Measurements from ENCODE around the gene SRRM3. TPM values are rescaled to one million over a fixed set of nuclear protein-coding genes. Genes with fewer than 3 reads are reported as not detected.

The SRRM3 gene
- total RNA-seq, 1 experiment from 2014 or later = 0.74 TPM

GRCh38 chr7:76330673-76331072, 129.0 kb downstream of the SRRM3 start:
- Histone ChIP-seq H3K4me2 (no peak overlapping the region), H3K36me3 (ENCODE audit: low read depth) (peaks cover 19% of the 10 kb centered on the region), H3K4me3 (no peak overlapping the region), H2AFZ (no peak overlapping the region), H3K4me1 (replicated peaks; ENCODE audit: insufficient read depth) (peaks cover 23% of the 10 kb centered on the region), H3K27me3 (ENCODE audit: insufficient read depth, low read depth) (no peaks in the 10 kb centered on the region), H3K79me2 (ENCODE audit: low read depth) (peaks cover 98% of the 10 kb centered on the region), H3K27ac (no peak overlapping the region), H3K9me3 (ENCODE audit: insufficient read depth, low read depth) (no peaks in the 10 kb centered on the region), H4K20me1 (ENCODE audit: insufficient read depth) (peaks cover 90% of the 10 kb centered on the region), H3F3A (ENCODE audit: insufficient read depth, low read depth) (peaks cover 71% of the 10 kb centered on the region), H3K9me2 (ENCODE audit: insufficient read depth) (no peaks in the 10 kb centered on the region)
- intact Hi-C loops (cut with micrococcal nuclease; ENCODE audit: unreplicated experiment) = no loop called here
- BruUV-seq (replicated peaks) = no TSS peak
- no peak for DNase-seq
- POLR2A ChIA-PET (ENCODE audit: unreplicated experiment) = no interaction called here
- CTCF ChIA-PET = no interaction called here
- no peak for TF ChIP-seq CTCF (conservative IDR thresholded peaks at IDR 0.05)
- TF ChIP-seq EZH2 (IDR thresholded peaks at IDR 0.05; ENCODE audit: low read depth) = no peak

GRCh38 chr7:76332078-76332477, 130.4 kb downstream of the SRRM3 start:
- BruUV-seq (replicated peaks) = no TSS peak

GRCh38 chr7:76333511-76334101, 131.9 kb downstream of the SRRM3 start:
- no peak for DNase-seq
- ChIA-PET POLR2A (ENCODE audit: unreplicated experiment) (interaction anchor here (0.6 to 1.1 kb wide), 5 partner anchors 9 to 1041 kb away, joined by 3 to 22 read pairs (median 7); no protein-coding TSS in a partner anchor), CTCF (interaction anchor here (0.5 kb wide), 1 partner anchor 25 kb away, joined by 4 read pairs; the partner anchor contains the start of gene YWHAG)
- Histone ChIP-seq H3K27ac (peak overlapping the region; percentile 47), H3K9me2 (ENCODE audit: insufficient read depth) (no peaks in the 10 kb centered on the region), H3K9me3 (ENCODE audit: insufficient read depth, low read depth) (no peaks in the 10 kb centered on the region), H3K4me1 (replicated peaks; ENCODE audit: insufficient read depth) (peaks cover 38% of the 10 kb centered on the region), H2AFZ (no peak overlapping the region), H4K20me1 (ENCODE audit: insufficient read depth) (peaks cover 84% of the 10 kb centered on the region), H3K79me2 (ENCODE audit: low read depth) (peaks cover 100% of the 10 kb centered on the region), H3K4me3 (no peak overlapping the region), H3K36me3 (ENCODE audit: low read depth) (peaks cover 14% of the 10 kb centered on the region), H3K27me3 (ENCODE audit: insufficient read depth, low read depth) (no peaks in the 10 kb centered on the region), H3K4me2 (peak overlapping the region; percentile 43), H3F3A (ENCODE audit: insufficient read depth, low read depth) (peaks cover 77% of the 10 kb centered on the region)
- TF ChIP-seq EZH2 (IDR thresholded peaks at IDR 0.05; ENCODE audit: low read depth) (no peak), CTCF (conservative IDR thresholded peaks at IDR 0.05) (no peak)
- intact Hi-C loops (cut with micrococcal nuclease; ENCODE audit: unreplicated experiment) = no loop called here
- BruUV-seq (replicated peaks) = no TSS peak

More at GRCh38 chr7:76332078-76332477, 130.4 kb downstream of the SRRM3 start:
- intact Hi-C loops (cut with micrococcal nuclease; ENCODE audit: unreplicated experiment) = no loop called here
- Histone ChIP-seq H3K27me3 (ENCODE audit: insufficient read depth, low read depth) (no peaks in the 10 kb centered on the region), H3K36me3 (ENCODE audit: low read depth) (peaks cover 17% of the 10 kb centered on the region), H3F3A (ENCODE audit: insufficient read depth, low read depth) (peaks cover 70% of the 10 kb centered on the region), H3K9me2 (ENCODE audit: insufficient read depth) (no peaks in the 10 kb centered on the region), H3K4me1 (replicated peaks; ENCODE audit: insufficient read depth) (peaks cover 27% of the 10 kb centered on the region), H3K9me3 (ENCODE audit: insufficient read depth, low read depth) (no peaks in the 10 kb centered on the region), H4K20me1 (ENCODE audit: insufficient read depth) (peaks cover 88% of the 10 kb centered on the region), H3K79me2 (ENCODE audit: low read depth) (peaks cover 98% of the 10 kb centered on the region), H3K4me2 (no peak overlapping the region), H3K4me3 (no peak overlapping the region), H3K27ac (no peak overlapping the region), H2AFZ (no peak overlapping the region)
- ChIA-PET CTCF (no interaction called here), POLR2A (ENCODE audit: unreplicated experiment) (no interaction called here)
- no peak for DNase-seq
- TF ChIP-seq EZH2 (IDR thresholded peaks at IDR 0.05; ENCODE audit: low read depth) (no peak), CTCF (conservative IDR thresholded peaks at IDR 0.05) (no peak)

All from PC-9 (cell line).